GM03348 (cell line): ENCODE measurements around the gene BMP4.
"Not testable (repeated sequence)": the region's sequence is repeated elsewhere in the genome, so short reads cannot be mapped to it uniquely, and the experiment has no call there.

Experiments
- DNase-seq: peaks from one replicate; pipeline ENCODE4 v3.0.0; 2012; ENCODE audit warnings: low spot score

BMP4 gene

GRCh38 chr14:53956427-53957201 is at the start of gene BMP4:
Gene BMP4, minus strand, starts transcription at chr14:53956825. Its CDS starts 4,603 bp downstream, at chr14:53952222.
- DNase-seq, result no peak

GRCh38 chr14:54003064-54003463 is 46.4 kb upstream of the BMP4 start:
- DNase-seq, result no peak

GRCh38 chr14:54002653-54003052 is 46.0 kb upstream of the BMP4 start:
- DNase-seq, result peak; percentile 48

GRCh38 chr14:54001189-54001878 is 44.7 kb upstream of the BMP4 start:
- no peak for DNase-seq

GRCh38 chr14:54000341-54000811 is 43.8 kb upstream of the BMP4 start:
- DNase-seq, result no peak

- peak; percentile 42 for DNase-seq
Observed at GRCh38 chr14:53999061-53999488, 42.5 kb upstream of the BMP4 start.

GRCh38 chr14:53996041-53996440 is 39.4 kb upstream of the BMP4 start:
- DNase-seq, result no peak

- DNase-seq, result no peak
Observed at GRCh38 chr14:53993920-53994607, 37.4 kb upstream of the BMP4 start.

GRCh38 chr14:53990978-53991377 is 34.4 kb upstream of the BMP4 start:
- DNase-seq, result no peak

GRCh38 chr14:53986718-53987117 is 30.1 kb upstream of the BMP4 start:
- not testable (repeated sequence) for DNase-seq

GRCh38 chr14:53984958-53985357 is 28.3 kb upstream of the BMP4 start:
- DNase-seq, result not testable (repeated sequence)

- no peak for DNase-seq
Observed at GRCh38 chr14:53983112-53983511, 26.5 kb upstream of the BMP4 start.

GRCh38 chr14:53982546-53982945 is 25.9 kb upstream of the BMP4 start:
- no peak for DNase-seq

- peak; percentile 41 for DNase-seq
Observed at GRCh38 chr14:53979747-53980642, 23.4 kb upstream of the BMP4 start.

GRCh38 chr14:53979113-53979681 is 22.6 kb upstream of the BMP4 start:
- peak; percentile 43 for DNase-seq

GRCh38 chr14:53978194-53978593 is 21.6 kb upstream of the BMP4 start:
- DNase-seq, result no peak

- no peak for DNase-seq
Observed at GRCh38 chr14:53975444-53975843, 18.8 kb upstream of the BMP4 start.

GRCh38 chr14:53971521-53971920 is 14.9 kb upstream of the BMP4 start:
- no peak for DNase-seq

GRCh38 chr14:53969326-53969725 is 12.7 kb upstream of the BMP4 start:
- no peak for DNase-seq

GRCh38 chr14:53968726-53969125 is 12.1 kb upstream of the BMP4 start:
- no peak for DNase-seq

GRCh38 chr14:53967606-53968005 is 11.0 kb upstream of the BMP4 start:
- no peak for DNase-seq
